Retina (tissue), 1 donor: ENCODE measurements around the gene TRIM69.
A peak's percentile ranks its signal among the peaks of the same experiment; 100 is the strongest.
"Not testable (repeated sequence)": the region's sequence is repeated elsewhere in the genome, so short reads cannot be mapped to it uniquely, and the experiment has no call there.

Experiments
- DNase-seq: peaks from one replicate; pipeline ENCODE4 v3.0.0-alpha.2; 2016

TRIM69 gene

GRCh38 chr15:44736181-44736765, at the start of gene TRIM69:
TRIM69 (plus strand) TSS chr15:44736528; CDS start chr15:44736705, 177 bp downstream.
- no peak for DNase-seq

- not testable (repeated sequence) for DNase-seq
Observed at GRCh38 chr15:44689318-44689717, 47.0 kb upstream of the TRIM69 start.

- DNase-seq, result not testable (repeated sequence)
Observed at GRCh38 chr15:44690245-44690644, 46.1 kb upstream of the TRIM69 start.

- no peak for DNase-seq
Observed at GRCh38 chr15:44692659-44693058, 43.7 kb upstream of the TRIM69 start.

- DNase-seq, result no peak
Observed at GRCh38 chr15:44694416-44694815, 41.9 kb upstream of the TRIM69 start.

GRCh38 chr15:44695294-44695693, 41.0 kb upstream of the TRIM69 start:
- no peak for DNase-seq

- DNase-seq, result no peak
Observed at GRCh38 chr15:44697014-44697413, 39.3 kb upstream of the TRIM69 start.

GRCh38 chr15:44698641-44699040, 37.7 kb upstream of the TRIM69 start:
- DNase-seq, result no peak

- not testable (repeated sequence) for DNase-seq
Observed at GRCh38 chr15:44700676-44701075, 35.7 kb upstream of the TRIM69 start.

- DNase-seq, result no peak
Observed at GRCh38 chr15:44705986-44706385, 30.3 kb upstream of the TRIM69 start.

GRCh38 chr15:44706401-44706800, 29.9 kb upstream of the TRIM69 start:
- DNase-seq, result no peak

- DNase-seq, result no peak
Observed at GRCh38 chr15:44706946-44707636, 29.2 kb upstream of the TRIM69 start.

GRCh38 chr15:44710236-44711095, 25.9 kb upstream of the TRIM69 start:
- no peak for DNase-seq

GRCh38 chr15:44711096-44711742, 25.1 kb upstream of the TRIM69 start, which contains the start of the genes B2M and PATL2:
B2M (plus strand) TSS chr15:44711517; CDS start chr15:44711547, 30 bp downstream.
PATL2 (minus strand) TSS chr15:44711323; CDS start chr15:44676490, 34,833 bp downstream.
- DNase-seq, result peak; percentile 98

GRCh38 chr15:44711743-44712345, 24.5 kb upstream of the TRIM69 start:
- no peak for DNase-seq

- peak; percentile 16 for DNase-seq
Observed at GRCh38 chr15:44712346-44713005, 23.9 kb upstream of the TRIM69 start.

- DNase-seq, result no peak
Observed at GRCh38 chr15:44713006-44713966, 23.0 kb upstream of the TRIM69 start.

- DNase-seq, result no peak
Observed at GRCh38 chr15:44715142-44715796, 21.1 kb upstream of the TRIM69 start.

GRCh38 chr15:44715797-44716334, 20.5 kb upstream of the TRIM69 start:
- DNase-seq, result no peak
